GM18858 (cell line): ENCODE measurements around the gene FNIP2.

Experiments used
- ATAC-seq: cut with Tn5 transposase; IDR thresholded peaks from one replicate; pipeline ENCODE4 v1.9.1; 2021; ENCODE audit not compliant: unreplicated experiment

FNIP2 gene

GRCh38 chr4:158760866-158761265 is 8.0 kb upstream of the FNIP2 start:
- no peak for ATAC-seq

GRCh38 chr4:158762553-158762952 is 6.3 kb upstream of the FNIP2 start:
- no peak for ATAC-seq

- ATAC-seq, result no peak
Observed at GRCh38 chr4:158763462-158763861, 5.4 kb upstream of the FNIP2 start.

DNA sequence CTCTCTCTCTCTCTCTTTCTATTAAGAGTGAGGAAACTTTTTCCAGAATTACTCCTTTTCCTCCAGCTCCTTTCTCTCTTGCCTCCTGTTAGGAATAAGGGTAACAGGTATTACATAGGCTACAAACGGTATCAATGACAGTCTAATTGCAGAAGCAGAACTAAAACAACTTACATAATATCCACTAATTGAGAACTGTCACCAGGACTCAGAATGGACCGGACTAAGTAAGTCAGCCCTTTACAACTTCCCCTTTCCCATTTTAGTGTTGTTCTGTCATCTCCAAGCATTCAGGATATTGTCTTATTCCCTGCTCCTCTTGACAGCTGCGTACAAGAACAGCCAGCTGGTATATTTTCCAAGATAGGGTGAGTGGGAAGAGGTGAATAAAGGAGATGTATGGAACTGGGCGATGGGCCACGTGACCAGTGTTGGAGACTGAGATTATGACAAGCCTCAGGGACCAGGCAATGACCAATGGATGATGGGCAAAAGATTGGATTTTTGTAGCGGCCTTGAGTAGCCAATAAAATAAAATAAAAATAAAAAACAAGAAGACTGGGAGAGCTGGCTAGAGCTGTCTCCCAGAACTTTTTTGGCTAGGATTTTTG is 2.3 kb upstream of the FNIP2 start:
- ATAC-seq, result no peak

DNA sequence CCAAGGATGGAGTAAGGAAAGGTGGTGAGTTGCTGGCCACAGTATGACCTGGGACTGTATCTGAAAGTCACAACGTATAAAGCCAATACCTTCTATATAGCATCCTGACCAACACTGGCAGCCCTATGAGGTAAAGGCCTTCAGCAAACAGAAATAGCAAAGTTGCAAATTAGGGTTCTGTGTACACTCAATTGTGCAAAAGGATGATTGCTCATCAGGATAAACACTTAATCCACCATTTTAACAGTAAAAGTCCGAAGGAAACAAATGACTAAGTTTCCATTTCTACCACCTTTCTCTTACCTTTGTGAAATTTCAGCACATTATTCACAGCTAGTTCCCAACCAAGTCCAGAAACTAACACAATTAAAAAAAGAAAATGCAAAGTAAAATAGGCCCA is 1.4 kb upstream of the FNIP2 start:
- no peak for ATAC-seq

GRCh38 chr4:158769175-158769921 is 522 bp downstream of the FNIP2 start:
- peak; percentile 11 for ATAC-seq

DNA sequence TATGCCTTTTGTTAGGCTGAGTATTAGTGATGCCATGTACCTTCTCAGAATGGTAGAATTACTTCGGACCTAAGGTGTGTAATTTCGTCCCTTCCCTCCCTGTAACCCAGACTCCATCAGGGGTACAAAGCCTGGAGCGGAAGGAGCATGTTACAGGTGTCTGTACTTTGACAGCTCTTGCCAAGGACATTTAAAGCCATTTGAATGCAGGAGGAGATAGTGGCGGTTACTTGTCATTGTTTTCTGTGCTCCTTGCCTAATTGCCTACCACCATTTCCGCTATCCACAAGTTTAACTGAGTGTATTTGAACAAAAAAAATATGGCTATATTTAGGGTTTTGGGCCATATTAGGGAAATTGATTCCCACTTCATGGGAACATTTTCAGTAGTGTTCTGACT is 1.8 kb downstream of the FNIP2 start:
- no peak for ATAC-seq

- ATAC-seq, result no peak
Observed at GRCh38 chr4:158771776-158772175, 3.0 kb downstream of the FNIP2 start.

GRCh38 chr4:158775091-158775651 is 6.3 kb downstream of the FNIP2 start:
- no peak for ATAC-seq

DNA sequence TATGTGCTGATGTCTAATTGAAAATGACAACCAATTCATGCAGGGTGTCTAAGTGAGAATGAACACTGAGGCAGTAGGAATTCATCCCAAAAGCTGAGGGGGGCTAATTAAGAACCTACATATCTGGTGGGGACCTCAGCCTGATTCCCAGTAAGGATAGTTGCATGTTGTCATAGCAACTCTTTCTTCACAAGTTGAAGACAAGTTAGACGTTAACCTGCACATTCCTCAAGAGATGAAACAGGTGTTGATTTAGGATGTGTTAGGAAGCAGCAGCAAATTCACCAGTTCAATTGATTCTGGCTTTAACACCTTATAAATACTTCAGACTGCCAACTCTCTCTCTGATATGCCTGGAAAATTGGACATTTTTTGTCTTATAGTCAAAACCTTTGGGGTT is 7.3 kb downstream of the FNIP2 start:
- ATAC-seq, result no peak

DNA sequence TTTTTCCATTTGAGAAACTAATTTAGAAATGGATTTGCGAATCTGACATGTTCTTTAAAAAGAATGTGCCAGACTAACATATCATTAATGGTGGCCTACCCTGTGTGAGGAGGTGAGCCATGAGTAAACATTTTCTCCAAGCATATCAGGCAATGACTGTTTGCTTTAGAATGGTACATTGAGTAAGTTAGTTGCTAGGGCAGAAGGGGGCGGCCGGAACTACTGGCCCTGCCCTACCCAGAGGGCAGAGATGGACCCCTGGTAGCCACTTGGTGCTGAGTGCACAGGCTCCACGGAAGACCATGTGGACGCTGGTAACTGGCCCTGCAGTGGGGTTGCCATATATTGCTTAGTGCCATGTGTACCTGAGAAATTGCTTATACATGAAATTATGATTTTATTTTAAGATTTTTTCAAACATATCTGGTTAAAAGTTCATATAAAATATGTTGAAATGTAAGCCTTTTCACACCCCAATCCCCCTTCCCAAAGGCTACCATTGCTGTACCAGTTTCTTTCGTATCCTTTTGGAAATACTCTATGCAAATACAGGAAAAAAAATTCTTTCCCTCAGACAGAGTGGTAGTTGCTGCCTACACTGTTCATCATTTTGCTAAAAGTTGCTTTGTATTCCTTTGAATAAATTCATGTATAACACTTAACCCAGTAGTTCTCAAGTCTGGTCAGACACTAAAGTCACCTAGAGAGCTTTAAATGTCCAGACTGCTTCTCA is 8.8 kb downstream of the FNIP2 start:
- no peak for ATAC-seq

- peak; percentile 98 for ATAC-seq
Observed at GRCh38 chr4:158778156-158778711, 9.4 kb downstream of the FNIP2 start.

- no peak for ATAC-seq
Observed at GRCh38 chr4:158778712-158779111, 9.9 kb downstream of the FNIP2 start.

- ATAC-seq, result no peak
Observed at GRCh38 chr4:158781963-158782362, 13.1 kb downstream of the FNIP2 start.

- peak; percentile 38 for ATAC-seq
Observed at GRCh38 chr4:158782551-158783360, 13.9 kb downstream of the FNIP2 start.

DNA sequence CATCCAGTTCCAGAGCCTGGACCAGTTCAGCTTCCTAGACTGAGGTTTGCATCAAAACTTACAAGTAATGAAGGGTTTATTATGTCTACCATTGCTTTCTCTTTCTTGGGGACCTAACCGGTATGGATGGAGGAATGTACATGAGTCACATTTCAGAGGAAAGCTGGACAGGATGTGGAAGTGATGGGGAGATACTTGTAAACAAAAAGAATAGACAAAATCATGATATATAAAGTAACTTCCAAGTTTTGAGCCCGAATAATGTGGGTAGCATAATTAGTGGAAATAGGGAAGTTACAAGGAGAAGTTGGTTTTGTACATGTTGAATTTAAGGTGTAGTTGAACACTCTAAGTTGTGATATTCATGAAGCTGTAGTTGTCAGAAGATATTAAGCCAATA is 15.0 kb downstream of the FNIP2 start:
- no peak for ATAC-seq

- ATAC-seq, result no peak
Observed at GRCh38 chr4:158785718-158786117, 16.9 kb downstream of the FNIP2 start.

DNA sequence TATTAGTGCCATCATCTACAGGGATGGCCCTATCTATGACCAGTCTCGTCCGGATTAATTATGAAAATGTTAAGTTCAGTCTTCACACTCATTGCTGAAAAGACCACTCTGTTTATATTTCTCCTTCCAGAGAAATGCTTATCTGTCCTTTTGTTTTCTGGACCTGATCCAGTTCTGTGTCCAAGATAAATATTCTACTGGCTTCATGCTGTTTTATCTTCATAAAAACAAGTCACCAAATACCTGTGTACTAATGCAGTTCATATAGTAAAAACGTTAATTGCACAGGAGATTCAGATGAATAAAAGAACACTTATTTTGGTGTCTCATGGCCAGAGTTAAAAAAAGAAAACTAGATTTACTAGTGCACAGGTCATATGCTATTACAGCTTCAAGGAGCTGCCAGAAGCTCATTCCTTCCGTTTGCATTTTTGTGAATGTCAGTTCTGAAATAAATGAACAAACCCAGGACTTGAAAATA is 17.3 kb downstream of the FNIP2 start:
- ATAC-seq, result no peak

GRCh38 chr4:158786955-158787354 is 18.1 kb downstream of the FNIP2 start:
- no peak for ATAC-seq

DNA sequence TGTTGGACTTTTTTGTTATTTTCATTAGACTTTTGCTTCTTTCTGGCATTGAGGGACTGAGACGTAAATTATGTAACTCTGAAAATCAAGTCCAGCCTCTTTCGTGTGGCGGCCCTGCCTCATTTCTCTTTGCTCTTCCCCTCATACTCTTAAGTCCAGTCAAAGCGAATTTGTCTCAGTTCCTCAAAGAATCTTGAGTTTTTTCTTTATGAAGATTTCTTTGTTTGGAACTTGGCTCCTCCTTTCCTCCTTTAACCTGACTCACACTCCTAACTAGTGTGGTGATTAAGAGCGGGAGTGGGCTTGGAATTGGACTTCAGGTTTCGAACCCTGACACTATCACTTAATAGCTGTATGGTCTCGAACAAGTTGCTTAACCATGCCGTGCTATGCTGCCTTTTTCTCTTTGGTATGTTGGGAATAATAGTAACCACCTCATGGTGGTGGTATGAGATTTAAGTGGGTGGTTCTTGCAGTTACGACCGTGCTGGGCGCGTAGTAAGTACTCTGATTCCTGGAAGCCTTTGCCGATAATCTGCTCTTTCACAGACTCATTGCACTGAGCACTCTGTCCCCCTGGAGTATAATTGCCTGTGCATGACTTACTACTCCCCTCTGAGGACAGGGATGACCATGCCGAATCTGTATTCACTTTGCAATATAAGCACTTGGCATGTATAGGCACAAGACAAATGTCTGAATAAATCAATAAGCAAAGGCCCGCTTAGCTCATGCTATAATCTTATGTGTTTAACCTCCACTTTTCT is 19.1 kb downstream of the FNIP2 start:
- ATAC-seq, result no peak
